Measurements from ENCODE around the gene SLAMF1.
"Not testable (repeated sequence)": the region's sequence is repeated elsewhere in the genome, so short reads cannot be mapped to it uniquely, and the experiment has no call there.

Gene SLAMF1

DNA sequence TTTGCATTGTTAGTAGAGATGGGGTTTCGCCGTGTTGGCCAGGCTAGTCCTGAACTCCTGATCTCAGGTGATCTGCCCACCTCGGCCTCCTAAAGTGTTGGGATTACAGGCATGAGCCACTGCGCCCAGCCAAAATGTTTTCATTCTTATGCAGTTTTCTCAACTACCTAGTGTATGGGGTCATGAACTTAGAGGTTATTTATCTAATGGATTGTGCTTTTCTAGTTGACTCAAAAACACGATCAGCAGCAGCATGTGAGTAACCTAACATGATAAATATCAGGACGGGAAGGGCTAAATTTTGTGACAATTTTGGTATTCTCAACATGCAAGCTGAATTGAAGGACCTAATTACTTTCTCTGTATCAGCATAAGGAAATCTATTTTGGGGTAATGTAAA, 58.4 kb downstream of the SLAMF1 start:
- no peak for DNase-seq

GRCh38 chr1:160584784-160585183, 62.1 kb downstream of the SLAMF1 start:
- DNase-seq: no peak

GRCh38 chr1:160582976-160583375, 63.9 kb downstream of the SLAMF1 start:
- DNase-seq: not testable (repeated sequence)

DNA sequence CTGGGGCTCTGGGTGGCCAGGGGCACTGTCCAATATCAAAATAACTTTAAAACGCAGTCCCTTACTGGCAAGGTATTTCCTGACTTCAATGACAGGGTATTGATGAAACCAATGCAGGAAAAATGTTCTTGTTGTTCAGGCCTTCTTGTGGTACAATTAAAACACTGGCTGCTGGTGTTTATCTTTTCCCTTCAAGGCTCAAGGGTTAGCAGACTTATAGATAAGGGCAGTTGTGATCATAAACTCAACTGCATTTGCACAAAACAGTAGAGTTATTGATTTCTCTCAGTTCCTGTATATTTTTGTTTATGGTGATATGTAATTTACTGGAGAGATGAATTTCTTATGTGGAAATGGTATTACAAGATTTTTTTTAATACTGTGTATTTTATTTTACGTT, 64.9 kb downstream of the SLAMF1 start:
- DNase-seq: no peak

DNA sequence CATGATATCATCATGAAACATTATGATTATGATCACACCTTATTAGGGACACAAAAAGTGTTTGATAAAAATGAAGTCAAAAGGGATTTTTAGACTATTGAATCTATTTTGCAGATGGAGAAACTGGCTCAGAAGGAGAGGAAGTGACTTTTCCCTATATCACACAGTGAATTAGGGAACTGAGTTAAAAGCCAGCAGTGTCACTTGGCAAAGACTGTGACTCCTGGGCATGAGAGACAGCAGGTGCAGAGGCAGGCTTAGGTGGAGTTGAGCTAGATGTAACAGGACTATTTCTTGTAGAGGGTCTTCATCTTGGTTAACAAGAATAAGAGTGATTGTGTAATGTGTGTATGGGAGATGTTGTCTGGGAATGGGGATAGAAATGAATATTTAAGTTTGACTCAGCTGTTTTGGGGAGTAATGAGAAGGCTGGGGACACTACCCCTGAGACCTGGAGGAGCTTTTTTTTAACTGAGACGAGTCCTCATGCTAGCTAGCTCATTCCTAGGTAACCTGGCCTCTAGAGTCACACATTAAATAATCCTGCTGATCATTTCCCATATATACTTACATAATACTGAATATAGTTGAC, 66.5 kb downstream of the SLAMF1 start:
- DNase-seq: no peak

DNA sequence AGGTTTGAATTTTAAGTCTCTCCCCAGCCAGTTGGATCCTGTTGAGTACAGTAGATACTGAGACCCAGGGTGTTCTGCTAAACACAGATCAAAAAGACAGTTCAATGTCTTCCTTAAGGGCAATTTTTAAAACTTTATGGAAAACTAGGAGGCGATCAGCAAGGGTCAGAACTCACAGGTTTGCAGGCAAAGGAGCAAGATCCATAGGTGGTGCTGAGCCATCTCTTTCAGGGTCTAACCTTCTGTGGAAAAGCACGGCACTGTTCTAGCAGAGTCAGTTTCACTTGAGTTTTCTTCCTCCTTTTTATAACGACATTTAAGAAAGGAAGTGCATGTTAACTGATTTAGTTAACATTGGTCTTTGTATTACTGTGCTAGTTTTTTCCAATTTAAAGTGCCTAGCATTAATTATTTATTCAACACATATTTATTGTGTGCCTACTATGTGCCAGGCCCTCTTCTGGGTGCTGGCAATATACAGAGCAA, 67.6 kb downstream of the SLAMF1 start, which contains the start of gene CD84:
TSS of gene CD84 (minus strand) at position 281 of the 486 bp plus-strand sequence. CDS start at position 222, 59 bp downstream.
- no peak for DNase-seq

GRCh38 chr1:160578525-160579191, 68.2 kb downstream of the SLAMF1 start:
- no peak for DNase-seq

- no peak for DNase-seq
Measured at GRCh38 chr1:160578175-160578524, 68.7 kb downstream of the SLAMF1 start.

DNA sequence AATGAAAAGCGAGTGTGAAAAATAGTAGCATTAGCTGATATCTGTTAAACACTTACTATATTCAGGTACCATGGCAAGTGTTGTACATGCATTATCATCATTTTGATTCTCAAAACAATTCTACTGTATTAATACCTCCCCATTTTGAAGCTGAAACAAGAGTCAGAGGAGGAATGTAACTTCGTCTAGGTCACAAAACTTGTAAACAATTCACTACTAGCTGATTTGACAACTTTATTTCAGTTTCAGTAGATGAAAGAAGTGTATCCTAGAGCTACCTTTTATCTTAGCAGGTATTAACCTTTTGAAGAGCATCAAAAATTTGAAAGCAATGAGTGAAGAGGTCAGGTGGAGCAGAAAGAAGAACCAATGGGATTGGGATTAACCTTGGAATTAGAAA, 69.2 kb downstream of the SLAMF1 start:
- DNase-seq: no peak

DNA sequence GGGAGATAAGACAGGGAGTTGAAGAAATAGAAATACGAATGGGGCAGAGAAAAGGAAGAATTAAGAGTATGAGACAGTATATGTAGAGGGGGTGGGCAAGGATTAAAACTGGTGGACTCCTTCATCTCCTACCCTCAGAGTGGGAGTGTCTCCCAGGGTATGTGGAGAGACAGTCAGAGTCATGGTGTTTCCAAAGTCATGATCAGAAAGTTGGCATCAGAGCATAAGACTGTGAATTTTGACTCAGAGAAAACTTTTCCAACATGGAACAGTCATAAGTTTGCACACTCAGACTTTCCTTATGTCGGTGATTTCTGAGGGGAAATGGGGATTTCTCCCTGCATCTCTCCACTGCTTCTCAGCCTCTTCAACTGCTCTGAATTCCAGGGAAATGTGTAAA, 70.0 kb downstream of the SLAMF1 start:
- no peak for DNase-seq

DNA sequence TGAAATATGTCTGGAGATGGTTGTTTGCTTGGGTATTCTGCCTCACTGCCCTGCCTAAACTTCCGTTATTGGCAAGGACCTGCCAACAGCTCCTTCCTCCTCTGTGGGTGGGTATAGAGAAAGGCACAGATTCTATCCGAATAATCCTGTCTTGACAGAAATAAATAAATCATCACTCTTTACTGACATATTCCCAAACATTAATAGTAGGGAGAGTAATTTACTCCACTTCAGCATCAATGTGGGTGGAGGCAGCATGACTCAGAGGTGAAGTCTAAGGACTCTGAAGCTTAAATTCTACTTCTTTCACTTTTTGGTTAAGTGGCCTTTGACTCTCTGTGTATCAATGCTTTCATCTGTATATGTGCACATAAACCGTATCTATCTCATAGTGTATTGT, 70.5 kb downstream of the SLAMF1 start:
- no peak for DNase-seq

DNA sequence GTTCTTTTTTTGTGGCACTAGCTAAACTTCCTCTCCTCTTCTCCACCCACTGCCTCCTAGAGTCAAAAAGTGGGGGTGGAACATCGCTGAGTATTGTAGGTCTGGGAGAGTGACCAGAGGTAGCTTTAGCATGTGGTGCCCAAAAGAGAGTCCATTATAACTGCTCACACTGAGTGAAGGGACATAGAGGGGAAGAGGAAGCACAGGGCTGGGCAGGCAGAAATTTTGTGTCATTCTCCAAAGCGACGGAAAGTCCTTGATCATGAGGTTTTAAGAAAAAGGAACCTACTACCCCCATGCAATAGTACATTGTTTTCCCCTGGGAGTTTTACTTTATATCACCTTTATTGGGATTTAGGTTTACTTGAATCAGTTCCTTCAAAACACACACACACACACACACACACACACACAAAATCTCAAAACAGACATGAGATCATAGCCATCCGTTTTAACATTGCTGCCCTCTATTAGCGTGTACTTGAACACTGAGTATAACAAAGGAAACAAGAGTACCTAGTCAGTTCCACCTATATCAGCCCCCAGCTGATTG, 71.7 kb downstream of the SLAMF1 start:
- peak; percentile 28 to 48 for DNase-seq

- DNase-seq: no peak
Measured at GRCh38 chr1:160570840-160571239, 76.0 kb downstream of the SLAMF1 start.

GRCh38 chr1:160569806-160570205, 77.0 kb downstream of the SLAMF1 start:
- DNase-seq: no peak

- DNase-seq: peak; percentile 55 to 72
Measured at GRCh38 chr1:160567858-160568682, 78.8 kb downstream of the SLAMF1 start.

DNA sequence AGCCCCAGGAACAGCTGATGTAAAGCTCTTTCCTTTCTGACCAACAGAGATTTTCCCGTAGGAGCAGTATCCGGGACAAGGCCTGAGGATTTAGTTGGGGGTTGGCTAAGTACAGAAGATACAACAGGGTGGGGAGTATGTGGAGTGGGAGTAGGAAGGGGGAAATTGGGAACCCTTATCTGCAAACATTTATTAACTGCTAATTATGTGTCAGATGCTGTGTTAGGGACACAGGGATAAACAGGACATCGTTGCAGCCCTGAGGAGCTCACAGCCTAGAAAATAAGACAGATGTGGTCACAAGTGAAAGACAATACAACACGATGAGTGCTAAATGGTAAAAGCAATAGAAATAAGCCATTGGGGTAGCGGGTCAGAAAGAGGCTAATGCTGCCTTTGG, 79.5 kb downstream of the SLAMF1 start:
- no peak for DNase-seq

GRCh38 chr1:160565564-160565963, 81.3 kb downstream of the SLAMF1 start:
- no peak for DNase-seq

DNA sequence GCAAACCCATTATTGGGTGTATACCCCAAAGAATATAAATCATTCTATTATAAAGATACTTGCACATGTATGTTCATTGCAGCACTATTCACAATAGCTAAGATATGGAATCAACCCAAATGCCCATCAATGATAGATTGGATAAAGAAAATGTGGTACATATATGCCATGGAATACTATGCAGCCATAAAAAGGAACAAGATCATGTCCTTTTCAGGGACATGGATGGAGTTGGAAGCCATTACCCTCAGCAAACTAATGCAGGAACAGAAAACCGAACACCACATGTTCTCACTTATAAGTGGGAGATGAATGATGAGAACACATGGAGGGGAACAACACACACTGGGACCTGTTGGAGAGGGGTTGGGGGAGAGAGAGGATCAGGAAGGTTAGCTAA, 83.6 kb downstream of the SLAMF1 start:
- DNase-seq: not testable (repeated sequence)

- not testable (repeated sequence) for DNase-seq
Measured at GRCh38 chr1:160562745-160563144, 84.1 kb downstream of the SLAMF1 start.

- DNase-seq: no peak
Measured at GRCh38 chr1:160560806-160561205, 86.0 kb downstream of the SLAMF1 start.

DNA sequence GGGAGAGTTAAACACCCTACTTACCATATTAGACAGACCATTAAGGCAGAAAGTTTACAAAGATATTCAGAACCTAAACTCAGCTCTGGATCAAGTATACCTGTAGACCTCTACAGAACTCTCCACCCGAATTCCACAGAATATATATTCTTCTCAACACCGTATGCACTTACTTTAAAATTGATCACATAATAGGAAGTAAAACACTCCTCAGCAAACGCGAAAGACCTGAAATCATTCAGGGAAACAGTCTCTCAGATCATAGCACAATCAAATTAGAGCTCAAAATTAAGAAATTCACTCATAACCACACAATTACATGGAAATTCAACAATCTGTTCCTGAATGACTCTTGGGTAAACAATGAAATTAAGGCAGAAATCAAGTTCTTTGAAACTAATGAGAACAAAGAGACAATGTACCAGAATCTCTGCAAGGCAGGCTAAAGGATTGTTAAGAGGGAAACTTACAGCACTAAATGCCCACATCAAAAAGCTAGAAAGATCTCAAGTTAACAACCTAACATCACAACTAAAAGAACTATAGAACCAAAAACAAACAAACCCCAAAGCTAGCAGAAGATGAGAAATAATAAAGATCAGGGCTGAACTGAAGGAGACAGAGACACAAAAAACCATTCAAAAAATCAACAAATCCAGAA, 86.7 kb downstream of the SLAMF1 start:
- peak in 1 of 2 donors; percentile 57 for DNase-seq

DNA sequence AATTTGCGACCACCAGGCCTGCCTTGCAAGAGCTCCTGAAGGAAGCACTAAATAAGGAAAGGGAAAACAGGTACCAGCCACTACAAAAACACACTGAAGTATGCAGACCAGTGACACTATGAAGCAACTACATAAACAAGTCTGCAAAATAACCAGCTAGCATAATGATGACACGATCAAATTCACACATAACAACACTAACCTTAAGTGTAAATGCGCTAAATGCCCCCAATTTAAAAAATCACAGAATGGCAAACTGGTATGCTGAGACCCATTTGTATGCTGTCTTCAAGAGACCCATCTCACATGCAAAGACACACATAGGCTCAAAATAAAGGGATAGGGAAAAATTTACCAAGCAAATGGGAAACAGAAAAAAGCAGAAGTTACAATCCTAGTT, 87.4 kb downstream of the SLAMF1 start:
- not testable (repeated sequence) for DNase-seq
